GM12801 (cell line): Measurements from ENCODE around the gene CSF1R.

Experiments used
- TF ChIP-seq, protein P1 (sequence below): IDR thresholded peaks from one replicate; pipeline ENCODE4 v1.5.1; 2011; ENCODE audit warnings: control low read depth; ENCODE audit not compliant: insufficient read length; ENCODE audit errors: extremely low read depth

Gene CSF1R

DNA sequence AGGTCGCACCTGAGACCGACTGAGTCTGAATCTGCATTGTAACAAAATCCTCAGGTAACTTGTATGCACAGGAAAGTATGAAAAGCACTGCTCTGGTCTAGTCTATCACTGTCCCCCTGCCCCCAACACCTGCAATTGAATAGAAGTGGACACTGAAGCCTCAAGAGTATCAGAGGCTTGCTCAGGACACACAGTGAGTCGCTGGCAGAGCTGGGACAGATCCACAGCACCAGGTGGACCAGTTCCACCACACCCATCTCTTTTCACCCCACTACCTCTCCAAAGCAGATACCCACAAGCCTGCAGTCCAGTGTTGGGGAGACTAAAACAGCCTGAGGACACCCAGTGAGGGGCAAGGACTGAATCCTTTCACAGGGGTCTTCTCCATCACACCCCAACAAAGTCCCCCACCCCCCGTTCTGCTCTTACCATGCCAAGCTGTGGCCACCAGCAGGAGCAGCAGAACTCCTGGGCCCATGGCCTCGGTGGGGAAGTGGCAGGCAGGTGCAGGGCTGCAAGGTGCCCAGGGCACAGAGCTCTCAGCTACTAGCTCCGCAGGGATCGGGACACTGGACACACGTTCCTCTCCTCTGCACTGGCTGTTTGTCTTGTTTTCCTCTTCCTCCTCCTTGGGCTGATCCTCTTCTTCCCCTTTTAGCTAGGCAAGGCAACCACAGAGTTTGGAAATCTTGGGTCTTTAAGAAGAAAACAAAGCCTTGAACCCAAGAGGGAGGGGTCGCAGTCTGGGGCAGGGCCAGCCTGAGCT lies at the start of gene CSF1R:
CSF1R (minus strand) TSS at position 605 of the 766 bp plus-strand sequence; CDS start at position 478, 127 bp downstream.
- TF ChIP-seq, protein P1, sequence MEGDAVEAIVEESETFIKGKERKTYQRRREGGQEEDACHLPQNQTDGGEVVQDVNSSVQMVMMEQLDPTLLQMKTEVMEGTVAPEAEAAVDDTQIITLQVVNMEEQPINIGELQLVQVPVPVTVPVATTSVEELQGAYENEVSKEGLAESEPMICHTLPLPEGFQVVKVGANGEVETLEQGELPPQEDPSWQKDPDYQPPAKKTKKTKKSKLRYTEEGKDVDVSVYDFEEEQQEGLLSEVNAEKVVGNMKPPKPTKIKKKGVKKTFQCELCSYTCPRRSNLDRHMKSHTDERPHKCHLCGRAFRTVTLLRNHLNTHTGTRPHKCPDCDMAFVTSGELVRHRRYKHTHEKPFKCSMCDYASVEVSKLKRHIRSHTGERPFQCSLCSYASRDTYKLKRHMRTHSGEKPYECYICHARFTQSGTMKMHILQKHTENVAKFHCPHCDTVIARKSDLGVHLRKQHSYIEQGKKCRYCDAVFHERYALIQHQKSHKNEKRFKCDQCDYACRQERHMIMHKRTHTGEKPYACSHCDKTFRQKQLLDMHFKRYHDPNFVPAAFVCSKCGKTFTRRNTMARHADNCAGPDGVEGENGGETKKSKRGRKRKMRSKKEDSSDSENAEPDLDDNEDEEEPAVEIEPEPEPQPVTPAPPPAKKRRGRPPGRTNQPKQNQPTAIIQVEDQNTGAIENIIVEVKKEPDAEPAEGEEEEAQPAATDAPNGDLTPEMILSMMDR: no peak

DNA sequence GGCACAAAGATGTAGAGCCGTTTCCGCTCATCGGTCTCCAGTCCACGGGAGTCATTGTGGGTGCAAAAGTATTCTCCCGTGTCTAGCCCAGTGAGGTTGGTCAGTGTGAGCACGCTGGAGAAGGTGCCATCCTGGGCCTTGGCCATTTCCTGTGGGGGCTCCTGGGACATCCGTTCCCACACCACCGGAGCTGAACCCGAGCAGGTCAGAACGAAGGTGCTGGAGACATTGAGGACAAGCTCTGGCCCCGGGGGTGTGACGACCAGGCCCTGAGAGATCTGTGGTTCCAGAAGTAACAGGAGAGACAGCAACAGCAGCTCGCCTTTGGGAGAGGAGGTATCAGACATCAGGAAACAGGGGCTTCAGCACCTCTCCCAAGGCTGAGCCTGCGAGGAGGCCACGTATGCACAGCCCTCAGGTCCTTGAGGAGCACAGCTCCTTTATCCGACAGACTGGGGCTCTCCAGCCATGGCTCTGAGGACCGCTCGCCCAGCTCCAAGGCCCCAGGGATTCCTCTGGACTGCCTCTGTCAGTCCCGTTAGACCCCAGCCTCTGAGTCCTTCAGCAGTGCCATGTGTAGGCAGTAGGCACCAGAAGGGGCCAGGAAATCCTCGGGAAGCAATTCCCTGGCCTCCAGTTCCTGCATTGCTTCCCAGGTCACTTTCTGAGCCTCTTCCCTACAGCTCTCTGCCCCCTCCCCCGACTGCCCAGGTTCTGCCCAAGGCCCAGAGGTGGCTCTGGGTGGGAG lies 49.4 kb upstream of the CSF1R start:
- TF ChIP-seq, protein P1: no peak

DNA sequence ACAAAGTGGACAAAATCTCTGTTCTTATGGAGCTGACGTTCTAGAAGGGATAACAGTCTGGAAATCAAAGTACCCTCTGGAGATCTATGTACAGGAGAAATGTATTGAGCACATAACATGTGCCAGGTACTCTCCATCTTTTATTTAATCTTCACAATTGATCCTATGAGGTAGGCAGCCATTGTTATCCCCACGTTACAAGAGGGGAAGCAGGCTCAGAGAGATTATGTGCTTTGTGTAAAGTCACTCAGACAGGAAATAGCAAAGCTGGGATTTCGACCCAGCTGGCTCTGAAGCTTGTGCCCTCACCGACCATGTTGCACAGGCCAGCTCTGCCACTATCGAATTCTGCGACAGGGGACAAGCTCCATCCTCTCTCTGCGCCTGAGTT lies 47.8 kb upstream of the CSF1R start:
- TF ChIP-seq, protein P1: no peak

GRCh38 chr5:150133581-150134197 lies 47.3 kb upstream of the CSF1R start:
- TF ChIP-seq, protein P1: no peak

- TF ChIP-seq, protein P1: no peak
These were observed 46.4 kb upstream of the CSF1R start for GRCh38 chr5:150132740-150133139.

DNA sequence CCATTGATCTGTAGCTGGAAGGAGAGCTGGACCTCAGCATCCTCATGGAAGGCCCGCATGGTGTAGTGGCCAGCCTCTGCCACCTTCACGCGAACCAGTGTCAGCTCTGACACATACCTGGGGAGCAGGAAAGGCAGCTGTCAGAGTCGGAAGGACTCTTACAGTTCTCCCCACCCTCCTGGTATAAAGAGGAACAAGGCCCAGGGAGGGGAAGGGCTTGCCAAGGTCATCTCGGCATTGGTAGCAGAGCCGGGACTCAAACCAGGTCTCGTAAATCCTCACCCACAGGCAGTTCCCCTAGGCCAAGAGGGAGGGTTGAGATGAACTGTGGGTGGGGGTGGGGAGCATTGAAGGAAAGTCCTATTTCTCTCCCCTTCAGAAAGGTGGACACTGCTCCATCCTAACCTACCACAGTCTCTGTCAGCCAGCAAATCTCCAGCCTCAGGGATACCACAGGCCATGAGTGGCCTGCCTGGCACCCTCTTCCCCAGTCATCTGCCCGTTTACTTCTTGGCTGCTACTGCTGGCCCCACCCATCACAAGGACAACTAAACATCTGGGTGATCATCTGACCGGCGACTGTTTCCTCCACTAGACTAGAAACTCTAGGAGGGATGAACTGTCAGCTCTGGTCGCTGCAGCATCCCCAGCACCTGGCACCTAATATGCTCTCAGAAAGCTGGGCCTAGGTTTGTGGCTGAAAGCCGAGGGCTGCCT lies 45.8 kb upstream of the CSF1R start:
- TF ChIP-seq, protein P1: no peak

- TF ChIP-seq, protein P1: no peak
These were observed 45.1 kb upstream of the CSF1R start for GRCh38 chr5:150131461-150131860.
